ENCODE data around the gene RIN2.

Gene RIN2

GRCh38 chr20:19768325-19768842 is 10.3 kb downstream of the RIN2 start:
- no peak for DNase-seq

GRCh38 chr20:19769507-19769906 is 11.4 kb downstream of the RIN2 start:
- DNase-seq, result no peak

GRCh38 chr20:19770375-19770774 is 12.3 kb downstream of the RIN2 start:
- DNase-seq, result no peak

GRCh38 chr20:19771031-19771430 is 13.0 kb downstream of the RIN2 start:
- DNase-seq, result no peak

- DNase-seq, result no peak
Measured at GRCh38 chr20:19773471-19773870, 15.4 kb downstream of the RIN2 start.

- DNase-seq, result no peak
Measured at GRCh38 chr20:19774135-19774933, 16.3 kb downstream of the RIN2 start.

- no peak for DNase-seq
Measured at GRCh38 chr20:19775353-19776253, 17.5 kb downstream of the RIN2 start.

GRCh38 chr20:19777315-19777714 is 19.3 kb downstream of the RIN2 start:
- DNase-seq, result no peak

GRCh38 chr20:19777981-19778380 is 19.9 kb downstream of the RIN2 start:
- no peak for DNase-seq

- DNase-seq, result no peak
Measured at GRCh38 chr20:19778404-19778803, 20.3 kb downstream of the RIN2 start.

- no peak for DNase-seq
Measured at GRCh38 chr20:19779634-19780033, 21.6 kb downstream of the RIN2 start.

GRCh38 chr20:19780261-19780660 is 22.2 kb downstream of the RIN2 start:
- DNase-seq, result no peak

GRCh38 chr20:19781235-19781634 is 23.2 kb downstream of the RIN2 start:
- DNase-seq, result no peak

GRCh38 chr20:19782669-19783068 is 24.6 kb downstream of the RIN2 start:
- no peak for DNase-seq

GRCh38 chr20:19783966-19784401 is 25.9 kb downstream of the RIN2 start:
- DNase-seq, result no peak

GRCh38 chr20:19784511-19785172 is 26.6 kb downstream of the RIN2 start:
- peak; percentile 4 for DNase-seq

- no peak for DNase-seq
Measured at GRCh38 chr20:19785173-19785982, 27.3 kb downstream of the RIN2 start.

GRCh38 chr20:19785983-19786285 is 27.9 kb downstream of the RIN2 start:
- DNase-seq, result no peak

GRCh38 chr20:19786311-19786710 is 28.3 kb downstream of the RIN2 start:
- DNase-seq, result no peak

GRCh38 chr20:19787366-19787765 is 29.3 kb downstream of the RIN2 start:
- no peak for DNase-seq

GRCh38 chr20:19789009-19789408 is 31.0 kb downstream of the RIN2 start:
- no peak for DNase-seq

GRCh38 chr20:19789446-19789845 is 31.4 kb downstream of the RIN2 start:
- no peak for DNase-seq

GRCh38 chr20:19791887-19792286 is 33.8 kb downstream of the RIN2 start:
- DNase-seq, result no peak
